GM12892 (cell line): ENCODE results near the gene GADD45GIP1.

Source experiments
- POLR2A ChIP-seq: IDR thresholded peaks from 2 replicates; pipeline ENCODE4 v1.6.1; 2011; ENCODE audit warnings: low read depth, low read length, control low read depth
- POLR2AphosphoS5 ChIP-seq: IDR thresholded peaks from 2 replicates; pipeline ENCODE4 v1.6.1; 2011; ENCODE audit warnings: low read depth, low read length, control low read depth
- TAF1 ChIP-seq: IDR thresholded peaks from 2 replicates; pipeline ENCODE4 v1.6.1; 2011; ENCODE audit warnings: low read depth, mild to moderate bottlenecking, control low read depth, low read length, borderline replicate concordance

DNA sequence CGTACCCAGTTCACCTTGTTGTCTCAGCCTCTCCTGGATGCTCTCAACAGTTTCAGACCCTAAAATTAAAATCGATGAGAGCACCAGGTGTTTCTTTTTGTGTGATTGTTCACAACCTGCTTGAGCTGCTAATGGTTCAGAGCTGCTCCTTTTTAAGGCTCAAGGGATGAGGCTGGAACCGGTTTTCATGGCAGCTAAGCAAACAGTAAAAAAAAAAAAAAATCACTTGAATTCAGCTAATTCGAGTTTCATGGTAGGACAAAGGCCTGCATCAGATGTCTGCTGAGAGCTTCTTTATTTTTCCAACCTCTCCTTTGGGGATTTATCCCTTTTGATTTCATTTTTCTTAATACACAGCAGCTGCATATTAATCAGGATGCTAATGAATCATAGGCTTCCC, 44.5 kb downstream of the GADD45GIP1 start:
- TF ChIP-seq POLR2AphosphoS5 (no peak), POLR2A (no peak), TAF1 (no peak)
